Panc1 (cell line): ENCODE measurements around the gene RANBP3. TPM values are rescaled to one million over a fixed set of nuclear protein-coding genes. Genes with fewer than 3 reads are reported as not detected.

Experiments
- ATAC-seq: fragments of 200-7000 bp; cut with Tn5 transposase; 2 replicates; pipeline ENCODE4 v1.9.1; 2020; ENCODE audit warnings: mild to moderate bottlenecking, moderate library complexity
- BruUV-seq: library from RNA; stranded (reverse); fragments of 400-500 nt; replicated peaks from 2 replicates; lab custom pipeline; 2021; lab: Mats Ljungman, UMichigan
- CTCF ChIA-PET: fragments of 300-600 bp; sonication (Branson Sonifier 250); formaldehyde crosslinking; loops from one replicate; lab custom pipeline; 2022; ENCODE audit warnings: antibody characterized with exemption; lab: Charles Lee
- POLR2A ChIA-PET: fragments of 300-600 bp; sonication (Branson Sonifier 250); formaldehyde crosslinking; loops from one replicate; lab custom pipeline; 2022; ENCODE audit warnings: antibody characterized with exemption; lab: Charles Lee
- DNase-seq: peaks from one replicate; pipeline ENCODE4 v3.0.0-alpha.2; 2010; ENCODE audit warnings: low read depth, low spot score
- H3K27ac ChIP-seq: 2 replicates; pipeline ENCODE4 v1.5.1; 2011; ENCODE audit warnings: mild to moderate bottlenecking, low read length, inconsistent platforms
- H3K27me3 ChIP-seq: fragments of 200-500 bp; sonication (Bioruptor generic); 2 replicates; pipeline ENCODE4 v1.6.0; 2014; ENCODE audit warnings: low read length, inconsistent platforms; ENCODE audit not compliant: control insufficient read depth, insufficient read depth
- H3K36me3 ChIP-seq: fragments of 200-500 bp; sonication (Bioruptor generic); 2 replicates; pipeline ENCODE4 v1.5.1; 2014; ENCODE audit warnings: inconsistent platforms, mild to moderate bottlenecking, low read length, moderate library complexity; ENCODE audit not compliant: control insufficient read depth, insufficient read depth
- H3K4me1 ChIP-seq: 2 replicates; pipeline ENCODE4 v1.5.1; 2011; ENCODE audit warnings: inconsistent platforms, mild to moderate bottlenecking, low read length, moderate library complexity; ENCODE audit not compliant: control insufficient read depth, insufficient read depth
- H3K4me3 ChIP-seq, 2 experiments: 2 replicates each; pipeline ENCODE4 v1.5.1; 2011 to 2012; ENCODE audit warnings: low read depth in 2 of 2, low read length in 2 of 2, mild to moderate bottlenecking in 2 of 2, inconsistent platforms in 1 of 2, moderate library complexity in 1 of 2
- H3K9me3 ChIP-seq: fragments of 200-500 bp; sonication (Bioruptor generic); 2 replicates; pipeline ENCODE4 v1.5.1; 2014; ENCODE audit warnings: low read depth, mild to moderate bottlenecking, inconsistent platforms, low read length, moderate library complexity; ENCODE audit not compliant: control insufficient read depth, insufficient read depth
- CTCF ChIP-seq: fragments of 450-650 bp; IDR thresholded peaks from 2 replicates; pipeline ENCODE4 v1.5.1; 2017; ENCODE audit warnings: mild to moderate bottlenecking
- POLR2AphosphoS5 ChIP-seq: IDR thresholded peaks from 2 replicates; pipeline ENCODE4 v1.6.1; 2012; ENCODE audit warnings: mild to moderate bottlenecking, low read depth, low read length, moderate library complexity
- REST ChIP-seq, 2 experiments: IDR thresholded peaks; 2 replicates each; pipeline ENCODE4 v1.6.1; 2011 to 2012; ENCODE audit warnings: low read depth in 2 of 2, control low read depth in 1 of 2, low read length in 1 of 2, mild to moderate bottlenecking in 1 of 2, moderate library complexity in 1 of 2; ENCODE audit not compliant: insufficient read depth in 1 of 2
- SIN3A ChIP-seq: IDR thresholded peaks from 2 replicates; pipeline ENCODE4 v1.6.1; 2012; ENCODE audit warnings: low read depth, mild to moderate bottlenecking, low read length, moderate library complexity, borderline replicate concordance; ENCODE audit not compliant: insufficient read depth
- TCF7L2 ChIP-seq: IDR thresholded peaks from 2 replicates; pipeline ENCODE4 v1.6.1; 2011; ENCODE audit warnings: mild to moderate bottlenecking, low read depth, low read length, inconsistent platforms
- in situ Hi-C: cut with HindIII; loops from 2 replicates; pipeline ENCODE4 v1.10.0; 2016; ENCODE audit warnings: low sequenced_read_pairs, low pct_unique_long_range_greater_than_20kb
- intact Hi-C: fragments of 100-400 bp; cut with micrococcal nuclease; formaldehyde crosslinking; loops from one replicate; pipeline ENCODE4 v1.10.0; 2022; ENCODE audit not compliant: unreplicated experiment
- total RNA-seq: library from RNA; stranded (reverse); gene quantifications from one replicate; pipeline ENCODE4 v1.2.1, GENCODE V29; 2021; ENCODE audit not compliant: unreplicated experiment

The RANBP3 gene
- total RNA-seq, 1 experiment from 2014 or later = 54.6 TPM

- Histone ChIP-seq H3K9me3 (no peaks in the 10 kb centered on the region), H3K4me1 (no peaks in the 10 kb centered on the region; the same call in 1 of the 2 replicates), H3K27me3 (no peaks in the 10 kb centered on the region), H3K27ac (no peak overlapping the region), H3K36me3 (no peaks in the 10 kb centered on the region; the same call in 1 of the 2 replicates), H3K4me3 (no peak overlapping the region)
- no TSS peak for BruUV-seq
- ChIA-PET CTCF (no interaction called here), POLR2A (no interaction called here)
- in situ Hi-C loops (no loop called here), intact Hi-C loops (no loop called here)
- ATAC-seq (no peak), DNase-seq (no peak)
- TF ChIP-seq CTCF (no peak), REST (IDR thresholded peaks at IDR 0.05; ENCODE audit: insufficient read depth in 1 of 2, low read depth in 2 of 2, low read length in 1 of 2) (no peak), POLR2AphosphoS5 (no peak), SIN3A (no peak), TCF7L2 (no peak)
Observed at GRCh38 chr19:5934774-5935472, 43.0 kb downstream of the RANBP3 start.

GRCh38 chr19:5934069-5934401, 43.9 kb downstream of the RANBP3 start:
- Histone ChIP-seq H3K27ac (no peak overlapping the region), H3K4me3 (no peak overlapping the region), H3K9me3 (no peaks in the 10 kb centered on the region), H3K36me3 (no peaks in the 10 kb centered on the region; the same call in 1 of the 2 replicates), H3K27me3 (no peaks in the 10 kb centered on the region), H3K4me1 (no peaks in the 10 kb centered on the region; the same call in 1 of the 2 replicates)
- TF ChIP-seq CTCF (no peak), SIN3A (no peak), REST (IDR thresholded peaks at IDR 0.05; ENCODE audit: insufficient read depth in 1 of 2, low read depth in 2 of 2, low read length in 1 of 2) (no peak)
- ChIA-PET CTCF (no interaction called here), POLR2A (no interaction called here)
- intact Hi-C loops (no loop called here), in situ Hi-C loops (no loop called here)
- ATAC-seq (no peak), DNase-seq (no peak)
- no TSS peak for BruUV-seq
